SW480 (cell line): ENCODE results near the gene CHADL.

Experiments
- DNase-seq: peaks from one replicate; pipeline ENCODE4 v3.0.0-alpha.2; 2016; ENCODE audit warnings: low spot score

The CHADL gene

GRCh38 chr22:41230401-41230785, 10.3 kb downstream of the CHADL start:
- DNase-seq, result no peak

- DNase-seq, result no peak
Observed at GRCh38 chr22:41229730-41230400, 10.9 kb downstream of the CHADL start.

GRCh38 chr22:41229215-41229614, 11.5 kb downstream of the CHADL start:
- no peak for DNase-seq

DNA sequence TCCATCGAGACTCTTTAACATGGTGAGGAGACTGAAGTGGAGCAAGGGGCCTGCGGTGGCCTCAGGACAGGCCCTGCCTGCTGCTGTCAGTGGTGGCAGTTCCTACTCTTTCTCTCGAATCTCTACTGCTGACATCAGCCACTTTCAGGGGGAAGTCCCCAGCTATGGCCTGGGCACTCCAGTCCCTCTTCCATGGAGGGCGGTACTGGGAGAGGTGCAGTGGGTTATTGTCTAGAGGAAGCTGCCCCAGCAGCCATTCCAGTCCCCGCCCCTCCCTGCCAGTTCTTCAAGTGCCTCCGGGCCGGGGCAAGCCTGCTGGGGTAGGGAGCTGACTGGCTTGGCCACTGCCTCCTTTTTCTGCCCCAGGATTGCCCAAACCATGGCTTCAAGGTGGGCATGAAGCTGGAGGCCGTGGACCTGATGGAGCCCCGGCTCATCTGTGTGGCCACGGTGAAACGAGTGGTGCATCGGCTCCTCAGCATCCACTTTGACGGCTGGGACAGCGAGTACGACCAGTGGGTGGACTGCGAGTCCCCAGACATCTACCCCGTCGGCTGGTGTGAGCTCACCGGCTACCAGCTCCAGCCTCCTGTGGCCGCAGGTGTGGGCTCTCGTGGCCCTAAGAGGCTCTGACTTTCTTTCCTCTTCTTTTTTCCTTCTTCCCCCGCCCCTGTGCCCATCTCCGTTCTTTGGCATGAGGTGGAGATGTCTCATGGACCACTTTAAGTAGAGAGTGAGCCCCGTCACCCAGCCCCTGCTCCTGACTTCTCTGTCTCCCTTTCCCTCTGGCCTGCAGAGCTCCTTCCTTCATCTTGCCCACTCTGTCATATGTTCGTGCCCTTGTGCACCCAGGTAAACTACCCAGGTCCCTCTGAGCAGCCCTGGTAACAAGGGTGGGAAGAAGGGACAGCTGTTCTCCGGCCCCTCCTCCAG, 13.7 kb downstream of the CHADL start:
- DNase-seq, result no peak

DNA sequence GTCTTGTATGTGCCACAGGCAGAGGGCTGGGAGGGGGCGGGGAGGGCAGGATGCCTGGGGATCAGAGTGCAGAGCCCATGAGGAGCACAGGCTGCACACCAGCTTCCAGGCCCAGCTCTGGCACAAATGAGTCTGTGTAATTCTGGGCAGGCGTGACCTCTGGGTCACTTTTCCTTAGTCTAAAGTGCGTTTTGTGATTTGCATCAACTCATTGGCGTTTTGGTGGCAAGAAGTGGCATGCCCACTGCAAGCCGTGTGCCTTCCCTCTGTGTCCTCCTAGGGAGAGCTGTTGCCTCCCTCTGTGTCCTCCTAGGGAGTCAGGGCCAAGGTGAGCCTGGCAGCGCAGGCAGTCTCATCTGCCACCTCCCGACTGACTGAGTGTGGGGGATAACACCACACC, 17.2 kb downstream of the CHADL start:
- no peak for DNase-seq

DNA sequence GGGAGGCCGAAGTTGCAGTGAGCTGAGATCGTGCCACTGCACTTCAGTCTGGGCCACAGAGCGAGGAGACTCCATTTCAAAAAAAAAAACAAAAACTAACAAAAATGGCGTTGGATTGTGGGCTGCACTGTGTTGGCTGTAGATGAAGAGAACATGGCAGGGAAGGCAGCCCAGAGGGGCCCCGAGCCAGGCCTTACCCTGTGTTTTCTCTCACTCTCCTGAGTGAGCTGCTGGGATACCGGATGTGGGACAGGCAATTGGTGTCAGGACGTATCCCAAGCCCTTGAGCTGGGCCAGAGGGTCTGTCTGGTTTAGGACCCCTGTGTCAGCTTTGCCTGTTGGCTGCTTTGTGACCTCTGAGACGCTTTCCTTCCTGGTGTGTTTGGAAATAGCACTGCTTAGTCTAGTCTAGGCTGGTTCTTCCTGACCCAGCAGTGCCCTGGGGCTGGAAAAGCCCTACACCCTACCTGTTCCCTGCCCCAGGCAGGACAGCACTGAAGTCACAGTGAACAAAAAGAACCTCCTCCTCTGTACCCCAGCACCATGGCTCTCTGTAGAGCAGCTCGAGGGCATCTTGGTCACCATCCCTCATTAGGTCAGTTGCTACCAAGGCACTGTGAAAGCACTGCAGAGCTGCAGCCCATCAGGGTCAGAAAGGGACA, 17.8 kb downstream of the CHADL start:
- DNase-seq, result no peak

DNA sequence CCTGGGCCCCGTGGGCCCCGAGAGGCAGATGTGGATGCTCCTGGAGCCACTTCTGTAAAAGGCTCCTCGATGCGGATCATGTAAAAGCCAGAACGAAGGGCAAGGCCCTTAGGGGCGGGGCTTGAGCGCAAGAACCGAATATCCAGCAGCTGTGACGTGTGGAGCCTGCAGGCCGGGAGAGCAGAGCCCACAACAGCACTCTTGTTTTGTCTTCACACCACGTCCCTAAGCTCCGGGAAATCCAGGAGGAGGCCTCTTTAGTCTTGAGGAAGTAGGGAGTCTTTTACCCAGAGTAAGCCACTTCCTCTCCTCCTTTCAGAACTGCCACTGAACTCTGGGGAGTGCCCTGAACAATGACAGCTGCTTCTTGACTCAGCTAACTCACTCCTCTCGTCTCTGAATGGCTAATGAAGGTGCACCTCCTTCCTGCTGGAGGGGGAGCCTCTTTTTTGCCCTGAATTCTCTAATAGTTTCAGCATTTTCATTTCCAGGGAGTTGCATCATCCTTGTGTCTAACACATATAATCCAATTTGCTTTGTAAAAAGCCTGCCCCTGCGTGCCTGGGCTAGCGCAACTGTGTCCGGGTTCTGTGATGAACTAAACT, 23.1 kb downstream of the CHADL start:
- peak; percentile 7 for DNase-seq

DNA sequence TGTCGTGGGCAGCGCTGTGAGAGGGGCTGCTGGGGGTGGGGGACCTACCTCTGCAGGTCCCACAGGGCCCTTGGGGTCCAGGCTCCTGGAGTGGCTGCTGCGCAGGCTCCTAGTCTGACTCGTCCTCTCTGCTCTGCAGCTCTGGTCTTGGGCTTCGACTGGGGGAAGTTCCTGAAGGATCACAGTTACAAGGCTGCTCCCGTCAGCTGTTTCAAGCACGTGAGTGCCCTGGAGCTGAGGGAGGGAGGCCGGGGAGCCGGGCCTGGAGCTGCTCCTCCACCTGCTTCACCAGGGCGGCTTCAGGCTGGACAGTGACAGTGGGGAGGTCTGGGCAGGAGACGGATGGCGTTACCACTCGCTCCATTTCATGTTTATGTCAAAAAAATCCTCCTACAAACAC, 23.7 kb downstream of the CHADL start:
- DNase-seq, result no peak

DNA sequence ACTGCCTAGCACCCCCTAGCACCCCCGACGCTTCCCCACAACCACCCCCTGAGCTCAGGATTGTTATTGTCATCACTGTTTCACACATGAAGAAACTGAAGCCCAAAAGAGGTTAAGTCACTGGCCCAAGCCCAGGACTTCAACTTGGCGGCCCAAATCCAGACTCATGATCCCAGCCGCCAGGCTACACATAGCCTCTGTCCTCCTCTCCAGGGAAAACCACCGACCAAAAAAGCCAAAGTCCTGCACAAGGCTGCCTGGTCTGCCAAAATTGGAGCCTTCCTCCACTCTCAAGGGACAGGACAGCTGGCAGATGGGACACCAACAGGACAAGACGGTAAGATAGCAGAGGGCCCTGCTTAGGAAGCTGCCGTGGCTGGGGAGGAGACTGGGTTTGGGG, 24.8 kb downstream of the CHADL start:
- DNase-seq, result no peak

GRCh38 chr22:41215409-41215808, 25.3 kb downstream of the CHADL start:
- DNase-seq, result no peak

DNA sequence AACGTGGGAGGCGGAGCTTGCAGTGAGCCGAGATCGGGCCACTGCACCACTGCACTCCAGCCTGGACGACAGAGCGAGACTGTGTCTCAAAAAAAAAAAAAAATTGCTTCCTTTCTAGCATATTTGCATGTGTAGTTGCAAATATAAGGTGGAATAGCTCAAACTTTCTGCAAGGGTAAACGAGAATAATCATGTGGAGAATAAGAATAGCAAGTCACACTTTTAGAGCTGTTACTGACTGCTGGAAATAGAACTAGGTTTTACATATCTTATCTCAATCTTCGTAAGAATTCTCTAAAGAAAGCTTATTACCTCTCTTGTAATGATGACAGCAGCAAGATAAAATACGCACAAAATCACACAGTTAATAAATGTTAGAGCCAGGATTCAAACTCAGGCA, 34.0 kb downstream of the CHADL start:
- DNase-seq, result no peak

GRCh38 chr22:41204992-41205900, 35.5 kb downstream of the CHADL start, which contains the start of gene L3MBTL2:
Gene L3MBTL2 (plus strand): TSS chr22:41205312. CDS start chr22:41205363, 51 bp downstream.
- DNase-seq, result peak; percentile 92

- no peak for DNase-seq
Observed at GRCh38 chr22:41204066-41204465, 36.7 kb downstream of the CHADL start.

DNA sequence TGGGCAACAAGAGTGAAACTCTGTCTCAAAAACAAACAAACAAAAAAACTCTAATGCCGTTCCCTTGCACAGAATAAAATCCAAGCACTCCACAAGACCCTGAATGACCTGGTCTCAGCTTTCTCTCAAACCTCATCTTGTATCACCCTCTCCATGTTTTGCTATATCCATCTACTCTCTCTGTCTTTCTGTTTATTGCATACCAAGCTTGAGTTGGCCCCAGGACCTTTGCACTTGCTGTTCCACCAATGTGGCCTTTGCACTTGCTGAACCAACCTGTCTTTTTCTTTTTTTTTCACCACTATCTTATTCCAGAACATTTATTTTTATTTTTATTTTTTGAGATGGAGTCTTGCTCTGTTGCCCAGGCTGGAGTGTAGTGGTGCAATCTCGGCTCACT, 37.6 kb downstream of the CHADL start:
- no peak for DNase-seq

DNA sequence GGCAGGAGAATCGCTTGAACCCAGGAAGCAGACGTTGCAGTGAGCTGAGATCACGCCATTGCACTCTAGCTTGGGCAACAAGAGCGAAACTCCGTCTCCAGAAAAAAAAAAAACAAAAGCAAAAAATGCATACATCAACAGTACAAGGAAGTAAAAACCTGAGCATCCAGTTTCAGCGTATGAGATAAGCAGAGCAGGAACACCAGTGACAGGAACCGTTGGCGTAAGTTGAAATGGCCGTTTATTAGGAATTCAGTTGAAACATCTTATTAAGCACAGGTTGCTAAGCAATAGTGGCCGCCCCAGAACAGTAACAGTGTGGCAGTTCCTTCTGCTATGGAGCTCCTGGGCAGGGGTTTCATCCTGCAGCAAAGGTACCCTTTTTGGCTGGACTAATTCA, 39.6 kb downstream of the CHADL start:
- DNase-seq, result no peak

DNA sequence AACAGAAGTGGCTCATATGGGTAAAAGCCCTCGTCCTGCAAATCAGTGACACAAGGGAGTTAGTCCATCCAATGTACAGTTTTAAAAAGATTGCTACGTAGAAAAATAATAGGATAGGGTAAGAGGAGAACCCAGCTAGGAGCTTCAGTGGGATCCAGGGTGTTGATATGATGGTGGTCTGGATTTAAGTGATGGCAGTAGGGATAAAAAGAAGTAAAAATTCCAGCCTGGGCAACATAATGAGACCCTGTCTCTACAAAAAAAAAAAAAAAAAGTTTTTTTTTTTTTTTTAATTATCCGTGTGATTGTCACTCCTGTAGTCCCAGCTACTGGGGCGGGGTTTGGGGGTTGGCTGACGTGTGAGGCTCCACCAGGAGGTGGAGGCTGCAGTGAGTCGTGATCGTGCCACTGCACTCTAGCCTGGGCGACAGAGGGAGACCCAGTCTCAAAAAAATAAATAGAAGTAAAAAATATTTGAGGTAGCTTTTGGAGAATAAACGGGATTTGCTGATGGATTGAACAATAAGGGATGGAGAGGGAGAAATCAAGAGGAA, 42.6 kb downstream of the CHADL start:
- peak; percentile 39 for DNase-seq

GRCh38 chr22:41197038-41197972, 43.4 kb downstream of the CHADL start:
- peak; percentile 70 for DNase-seq

DNA sequence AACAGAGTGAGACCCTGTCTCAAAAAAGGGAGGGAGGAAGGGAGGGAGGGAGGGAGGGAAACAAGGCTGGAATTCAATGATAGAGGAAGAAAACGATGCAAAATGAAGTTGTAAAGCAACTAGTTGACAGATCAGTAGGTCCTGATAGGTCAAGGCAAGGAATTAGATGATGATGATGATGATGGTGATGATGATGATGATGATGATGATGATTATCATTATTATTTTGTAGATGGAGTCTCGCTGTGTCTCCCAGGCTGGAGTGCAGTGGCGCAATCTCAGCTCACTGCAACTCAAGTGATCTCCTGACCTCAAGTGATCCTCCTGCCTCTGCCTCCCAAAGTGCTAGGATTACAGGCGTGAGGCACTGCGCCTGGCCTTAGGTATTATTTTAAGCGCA, 46.9 kb downstream of the CHADL start:
- no peak for DNase-seq

GRCh38 chr22:41191467-41191866, 49.3 kb downstream of the CHADL start:
- DNase-seq, result no peak

- no peak for DNase-seq
Observed at GRCh38 chr22:41184679-41185078, 56.1 kb downstream of the CHADL start.
